ENCODE data around the gene MYF6.

MYF6 gene

GRCh38 chr12:80708259-80708974 is 983 bp downstream of the MYF6 start:
- DNase-seq: no peak

- DNase-seq: no peak
Measured at GRCh38 chr12:80708975-80709328, 1.5 kb downstream of the MYF6 start.

GRCh38 chr12:80709811-80710726 is 2.6 kb downstream of the MYF6 start:
- no peak for DNase-seq

- no peak for DNase-seq
Measured at GRCh38 chr12:80710727-80711449, 3.5 kb downstream of the MYF6 start.

- DNase-seq: no peak
Measured at GRCh38 chr12:80711866-80712265, 4.4 kb downstream of the MYF6 start.

- DNase-seq: no peak
Measured at GRCh38 chr12:80712866-80713265, 5.4 kb downstream of the MYF6 start.

GRCh38 chr12:80713419-80713818 is 6.0 kb downstream of the MYF6 start:
- DNase-seq: no peak

- DNase-seq: no peak
Measured at GRCh38 chr12:80714055-80714454, 6.6 kb downstream of the MYF6 start.

GRCh38 chr12:80714846-80715245 is 7.4 kb downstream of the MYF6 start:
- no peak for DNase-seq

- DNase-seq: no peak
Measured at GRCh38 chr12:80715713-80716249, 8.3 kb downstream of the MYF6 start.

- no peak for DNase-seq
Measured at GRCh38 chr12:80716696-80717469, 9.4 kb downstream of the MYF6 start, which contains the start of gene MYF5. TSS of gene MYF5 (plus strand) at chr12:80716912. CDS start at chr12:80717064, 152 bp downstream.

- DNase-seq: no peak
Measured at GRCh38 chr12:80717856-80718255, 10.4 kb downstream of the MYF6 start.

GRCh38 chr12:80720516-80720915 is 13.1 kb downstream of the MYF6 start:
- DNase-seq: no peak

GRCh38 chr12:80721326-80721725 is 13.9 kb downstream of the MYF6 start:
- no peak for DNase-seq

- no peak for DNase-seq
Measured at GRCh38 chr12:80745851-80746505, 38.5 kb downstream of the MYF6 start.

GRCh38 chr12:80747800-80748199 is 40.4 kb downstream of the MYF6 start:
- DNase-seq: no peak

GRCh38 chr12:80749456-80749855 is 42.0 kb downstream of the MYF6 start:
- no peak for DNase-seq

- DNase-seq: no peak
Measured at GRCh38 chr12:80752464-80752863, 45.0 kb downstream of the MYF6 start.

- no peak for DNase-seq
Measured at GRCh38 chr12:80754274-80754673, 46.8 kb downstream of the MYF6 start.

- DNase-seq: no peak
Measured at GRCh38 chr12:80756875-80757274, 49.4 kb downstream of the MYF6 start.
